Neural progenitor cell (in vitro differentiated cells): ENCODE data around the gene TMEM266. TPM values are rescaled to one million over a fixed set of nuclear protein-coding genes. Genes with fewer than 3 reads are reported as not detected.

ENCODE experiments used
- DNase-seq: peaks from one replicate; pipeline ENCODE4 v3.0.0-alpha.2; 2016; ENCODE audit warnings: low spot score
- H2AFZ ChIP-seq: fragments of 200-600 bp; sonication (generic); replicated peaks from 2 replicates; pipeline ENCODE4 v1.6.1; 2016; ENCODE audit warnings: antibody characterized with exemption
- H3F3A ChIP-seq: fragments of 200-600 bp; sonication (generic); 2 replicates; pipeline ENCODE4 v1.6.1; 2016; ENCODE audit warnings: antibody characterized with exemption, low read depth
- H3K27ac ChIP-seq: fragments of 200-600 bp; sonication (generic); 2 replicates; pipeline ENCODE4 v1.5.1; 2016; ENCODE audit warnings: mild to moderate bottlenecking
- H3K27me3 ChIP-seq: fragments of 200-600 bp; sonication (generic); 2 replicates; pipeline ENCODE4 v1.6.1; 2016; ENCODE audit warnings: mild to moderate bottlenecking, moderate library complexity
- H3K36me3 ChIP-seq: fragments of 200-600 bp; sonication (generic); 2 replicates; pipeline ENCODE4 v1.5.1; 2016
- H3K4me1 ChIP-seq: fragments of 200-600 bp; sonication (generic); 2 replicates; pipeline ENCODE4 v1.6.1; 2016; ENCODE audit warnings: mixed run types
- H3K4me2 ChIP-seq: fragments of 200-600 bp; sonication (generic); 2 replicates; pipeline ENCODE4 v1.6.1; 2016
- H3K4me3 ChIP-seq: fragments of 200-600 bp; sonication (generic); 2 replicates; pipeline ENCODE4 v1.5.1; 2016
- H3K79me2 ChIP-seq: fragments of 200-600 bp; sonication (generic); 2 replicates; pipeline ENCODE4 v1.6.1; 2016; ENCODE audit warnings: low read depth
- H3K9ac ChIP-seq: fragments of 200-600 bp; sonication (generic); 2 replicates; pipeline ENCODE4 v1.6.1; 2016
- H3K9me3 ChIP-seq: fragments of 200-600 bp; sonication (generic); 2 replicates; pipeline ENCODE4 v1.5.1; 2016; ENCODE audit warnings: low read depth
- H4K20me1 ChIP-seq: fragments of 200-600 bp; sonication (generic); 2 replicates; pipeline ENCODE4 v1.6.1; 2016; ENCODE audit warnings: low read depth
- H3K27ac Mint-ChIP-seq: 3 replicates; pipeline ENCODE4 v1.8.0; 2021; ENCODE audit warnings: mixed read lengths
- H3K27me3 Mint-ChIP-seq: 2 replicates; pipeline ENCODE4 v1.8.0; 2022; ENCODE audit warnings: low read depth, mild to moderate bottlenecking, inconsistent platforms, moderate library complexity, mixed read lengths; ENCODE audit not compliant: insufficient read depth
- H3K36me3 Mint-ChIP-seq: 3 replicates; pipeline ENCODE4 v1.8.0; 2021; ENCODE audit warnings: mixed read lengths
- H3K4me1 Mint-ChIP-seq: 3 replicates; pipeline ENCODE4 v1.8.0; 2021; ENCODE audit warnings: mixed read lengths
- H3K4me3 Mint-ChIP-seq: 3 replicates; pipeline ENCODE4 v1.8.0; 2021; ENCODE audit warnings: mild to moderate bottlenecking, moderate library complexity, mixed read lengths
- H3K9me3 Mint-ChIP-seq: 3 replicates; pipeline ENCODE4 v1.8.0; 2020; ENCODE audit warnings: mixed read lengths
- CTCF ChIP-seq: fragments of 200-600 bp; sonication (generic); IDR thresholded peaks from 2 replicates; pipeline ENCODE4 v1.5.1; 2017; ENCODE audit warnings: antibody characterized with exemption, mild to moderate bottlenecking
- EZH2 ChIP-seq: fragments of 200-600 bp; sonication (generic); IDR thresholded peaks from 2 replicates; pipeline ENCODE4 v1.6.1; 2017; ENCODE audit warnings: antibody characterized with exemption, mild to moderate bottlenecking, moderate library complexity
- EZH2phosphoT487 ChIP-seq: fragments of 200-600 bp; sonication (generic); IDR thresholded peaks from 2 replicates; pipeline ENCODE4 v1.6.1; 2017; ENCODE audit warnings: antibody characterized with exemption
- total RNA-seq: library from RNA; depleted of rRNA; stranded (reverse); fragments of >200 nt; gene quantifications from 2 replicates; pipeline ENCODE4 v1.2.3, GENCODE V29; 2015; ENCODE audit warnings: low replicate concordance

Gene TMEM266
- total RNA-seq, 1 donor from 2014 or later, result 0.43 TPM

GRCh38 chr15:76199106-76200082 lies 139.6 kb downstream of the TMEM266 start:
- Histone ChIP-seq H3K27me3 (no peaks in the 10 kb centered on the region), H4K20me1 (no peaks in the 10 kb centered on the region), H3K4me2 (no peak overlapping the region), H3K4me1 (peaks cover 12% of the 10 kb centered on the region), H3K79me2 (no peaks in the 10 kb centered on the region), H3K9me3 (no peaks in the 10 kb centered on the region), H3K9ac (no peak overlapping the region), H2AFZ (no peak overlapping the region), H3K27ac (no peak overlapping the region), H3K4me3 (no peak overlapping the region), H3F3A (no peaks in the 10 kb centered on the region), H3K36me3 (no peaks in the 10 kb centered on the region)
- Mint-ChIP-seq H3K27ac (peak overlapping the region; percentile 85), H3K4me3 (no peak overlapping the region), H3K27me3 (peaks cover 3% of the 10 kb centered on the region), H3K4me1 (peaks cover 44% of the 10 kb centered on the region), H3K9me3 (no peaks in the 10 kb centered on the region), H3K36me3 (no peaks in the 10 kb centered on the region)
- TF ChIP-seq EZH2phosphoT487 (no peak), EZH2 (no peak), CTCF (no peak)
- no peak for DNase-seq

- no peaks in the 10 kb centered on the region for H4K20me1 ChIP-seq
- no peaks in the 10 kb centered on the region for H3K27me3 ChIP-seq
- Mint-ChIP-seq H3K4me3 (no peak overlapping the region), H3K27ac (no peak overlapping the region), H3K36me3 (peaks cover 2% of the 10 kb centered on the region), H3K9me3 (no peaks in the 10 kb centered on the region), H3K27me3 (peaks cover 5% of the 10 kb centered on the region), H3K4me1 (peaks cover 42% of the 10 kb centered on the region)
- no peaks in the 10 kb centered on the region for H3F3A ChIP-seq
- no peak overlapping the region for H3K9ac ChIP-seq
- H3K79me2 ChIP-seq, result no peaks in the 10 kb centered on the region
- no peak overlapping the region for H3K4me2 ChIP-seq
- no peak overlapping the region for H2AFZ ChIP-seq
- H3K4me1 ChIP-seq, result peaks cover 12% of the 10 kb centered on the region
- no peaks in the 10 kb centered on the region for H3K9me3 ChIP-seq
- no peak overlapping the region for H3K4me3 ChIP-seq
- no peaks in the 10 kb centered on the region for H3K36me3 ChIP-seq
- TF ChIP-seq EZH2 (no peak), CTCF (no peak), EZH2phosphoT487 (no peak)
- H3K27ac ChIP-seq, result no peak overlapping the region
- DNase-seq, result no peak
Observed at GRCh38 chr15:76200083-76200465, 140.3 kb downstream of the TMEM266 start.

- TF ChIP-seq CTCF, result no peak
- no peak for TF ChIP-seq EZH2
- TF ChIP-seq EZH2phosphoT487, result no peak
- no peak overlapping the region for H3K4me3 Mint-ChIP-seq
- H3K4me1 ChIP-seq, result peaks cover 12% of the 10 kb centered on the region
- no peaks in the 10 kb centered on the region for H4K20me1 ChIP-seq
- H3K27ac ChIP-seq, result no peak overlapping the region
- no peak overlapping the region for H3K4me3 ChIP-seq
- no peak for DNase-seq
- no peaks in the 10 kb centered on the region for H3K9me3 Mint-ChIP-seq
- peaks cover 5% of the 10 kb centered on the region for H3K27me3 Mint-ChIP-seq
- H3K27ac Mint-ChIP-seq, result peak overlapping the region; percentile 60
- H3K27me3 ChIP-seq, result no peaks in the 10 kb centered on the region
- H3K9me3 ChIP-seq, result no peaks in the 10 kb centered on the region
- no peak overlapping the region for H3K9ac ChIP-seq
- peaks cover 2% of the 10 kb centered on the region for H3K36me3 Mint-ChIP-seq
- H2AFZ ChIP-seq, result no peak overlapping the region
- no peaks in the 10 kb centered on the region for H3K79me2 ChIP-seq
- H3K36me3 ChIP-seq, result no peaks in the 10 kb centered on the region
- H3F3A ChIP-seq, result no peaks in the 10 kb centered on the region
- H3K4me1 Mint-ChIP-seq, result peaks cover 37% of the 10 kb centered on the region
- H3K4me2 ChIP-seq, result peak overlapping the region; percentile 35
Observed at GRCh38 chr15:76200641-76201105, 140.9 kb downstream of the TMEM266 start.
